CD4-positive, alpha-beta memory T cell (primary cell): ENCODE results near the gene AOC1. TPM values are rescaled to one million over a fixed set of nuclear protein-coding genes. Genes with fewer than 3 reads are reported as not detected.

Experiments used
- CTCF ChIA-PET: fragments of 350-600 bp; sonication (Branson Sonifier 250); formaldehyde crosslinking; loops from one replicate; lab custom pipeline; 2021; ENCODE audit warnings: inconsistent platforms; ENCODE audit not compliant: partially characterized antibody; lab: Charles Lee
- POLR2A ChIA-PET: fragments of 350-600 bp; sonication (Branson Sonifier 250); formaldehyde crosslinking; loops from one replicate; lab custom pipeline; 2021; ENCODE audit not compliant: partially characterized antibody; lab: Charles Lee
- DNase-seq, 5 donors: peaks; one replicate each; pipeline versions ENCODE4 v3.0.0 to v3.0.0-alpha.2; 2020 to 2022; ENCODE audit warnings: mixed read lengths in 1 of 5
- H3K27ac ChIP-seq: one replicate; pipeline ENCODE4 v1.7.0; 2013; ENCODE audit warnings: low read depth, low read length
- H3K27me3 ChIP-seq: 2 replicates; pipeline ENCODE4 v1.7.0; 2013; ENCODE audit warnings: mild to moderate bottlenecking, low read length, moderate library complexity; ENCODE audit not compliant: insufficient read depth
- H3K36me3 ChIP-seq: 2 replicates; pipeline ENCODE4 v1.7.0; 2013; ENCODE audit warnings: mild to moderate bottlenecking, low read length, moderate library complexity; ENCODE audit not compliant: insufficient read depth
- H3K4me1 ChIP-seq: 2 replicates; pipeline ENCODE4 v1.7.0; 2013; ENCODE audit warnings: mild to moderate bottlenecking, low read length, moderate library complexity; ENCODE audit not compliant: insufficient read depth
- H3K4me3 ChIP-seq, 2 donors: one replicate each; pipeline ENCODE4 v1.7.0; 2013; ENCODE audit warnings: low read length in 2 of 2, mild to moderate bottlenecking in 1 of 2
- H3K9me3 ChIP-seq, 2 donors: one replicate each; pipeline ENCODE4 v1.7.0; 2013; ENCODE audit warnings: low read length in 2 of 2, control low read depth in 1 of 2; ENCODE audit not compliant: control insufficient read depth in 1 of 2
- H3K27ac Mint-ChIP-seq, 7 donors: one replicate each; pipeline ENCODE4 v1.8.0; 2020 to 2021; ENCODE audit warnings: mixed read lengths in 7 of 7, mild to moderate bottlenecking in 6 of 7, inconsistent platforms in 3 of 7, moderate library complexity in 3 of 7
- H3K27me3 Mint-ChIP-seq, 2 donors: one replicate each; pipeline ENCODE4 v1.8.0; 2020 to 2021; ENCODE audit warnings: mixed read lengths in 2 of 2
- H3K36me3 Mint-ChIP-seq, 2 donors: one replicate each; pipeline ENCODE4 v1.8.0; 2020 to 2021; ENCODE audit warnings: mixed read lengths in 2 of 2, inconsistent platforms in 1 of 2, mild to moderate bottlenecking in 1 of 2
- H3K4me1 Mint-ChIP-seq, 4 donors: one replicate each; pipeline ENCODE4 v1.8.0; 2020 to 2021; ENCODE audit warnings: mixed read lengths in 4 of 4, mild to moderate bottlenecking in 1 of 4
- H3K4me3 Mint-ChIP-seq, 8 donors: one replicate each; pipeline ENCODE4 v1.8.0; 2020 to 2021; ENCODE audit warnings: mixed read lengths in 8 of 8, mild to moderate bottlenecking in 7 of 8, moderate library complexity in 6 of 8, inconsistent platforms in 3 of 8
- H3K9me3 Mint-ChIP-seq, 8 donors: one replicate each; pipeline ENCODE4 v1.8.0; 2020 to 2021; ENCODE audit warnings: mixed read lengths in 8 of 8, mild to moderate bottlenecking in 5 of 8, inconsistent platforms in 3 of 8, moderate library complexity in 1 of 8
- intact Hi-C: fragments of 100-400 bp; cut with micrococcal nuclease; formaldehyde crosslinking; loops from one replicate; pipeline ENCODE4 v1.15.1; 2023
- polyA plus RNA-seq, 2 donors: library from polyadenylated mRNA; unstranded; fragments of 300-500 nt; fragmentation: Illumina TruSeq; gene quantifications; one replicate each; pipeline ENCODE4 v1.2.3, GENCODE V29; 2021
- total RNA-seq, 2 experiments: library from RNA; stranded (reverse); gene quantifications; one replicate each; pipeline ENCODE4 v1.2.3, GENCODE V29; 2021

AOC1 gene
- total and polyA plus RNA-seq, 4 experiments from 2014 or later, result not detected

- ChIA-PET POLR2A (no interaction called here), CTCF (no interaction called here)
- H3K9me3 ChIP-seq, result no peaks in the 10 kb centered on the region
- Mint-ChIP-seq H3K4me1 (no peaks in the 10 kb centered on the region), H3K4me3 (no peak overlapping the region), H3K27ac (no peak overlapping the region), H3K36me3 (no peaks in the 10 kb centered on the region), H3K9me3 (peaks cover 0 to 2% (median 0%) of the 10 kb centered on the region in 8 donors), H3K27me3 (peaks cover 1 to 13% of the 10 kb centered on the region in 2 donors)
- no peaks in the 10 kb centered on the region for H3K27me3 ChIP-seq
- H3K4me3 ChIP-seq, result no peak overlapping the region
- intact Hi-C loops, result no loop called here
- no peaks in the 10 kb centered on the region for H3K36me3 ChIP-seq
- H3K27ac ChIP-seq, result no peak overlapping the region
- H3K4me1 ChIP-seq, result no peaks in the 10 kb centered on the region
- no peak for DNase-seq
Measured at GRCh38 chr7:150835702-150836280, 16.5 kb upstream of the AOC1 start.

- intact Hi-C loops, result no loop called here
- no peak for DNase-seq
- Histone ChIP-seq H3K9me3 (no peaks in the 10 kb centered on the region), H3K36me3 (no peaks in the 10 kb centered on the region), H3K27ac (no peak overlapping the region), H3K4me3 (no peak overlapping the region), H3K27me3 (no peaks in the 10 kb centered on the region), H3K4me1 (no peaks in the 10 kb centered on the region)
- Mint-ChIP-seq H3K27ac (no peak overlapping the region), H3K4me3 (no peak overlapping the region), H3K36me3 (no peaks in the 10 kb centered on the region), H3K27me3 (peaks cover 0 to 2% of the 10 kb centered on the region in 2 donors), H3K9me3 (peaks cover 0 to 2% (median 0%) of the 10 kb centered on the region in 8 donors), H3K4me1 (no peaks in the 10 kb centered on the region)
- CTCF ChIA-PET, result interaction anchor here (1.4 kb wide), 1 partner anchor 418 kb away, joined by 3 read pairs; no protein-coding TSS in a partner anchor
- POLR2A ChIA-PET, result no interaction called here
Measured at GRCh38 chr7:150838965-150839650, 13.2 kb upstream of the AOC1 start.

GRCh38 chr7:150842018-150842417 lies 10.3 kb upstream of the AOC1 start:
- DNase-seq, result no peak
- no peaks in the 10 kb centered on the region for H3K4me1 Mint-ChIP-seq
- no peaks in the 10 kb centered on the region for H3K27me3 ChIP-seq
- no peaks in the 10 kb centered on the region for H3K9me3 ChIP-seq
- H3K36me3 Mint-ChIP-seq, result no peaks in the 10 kb centered on the region
- intact Hi-C loops, result no loop called here
- no peaks in the 10 kb centered on the region for H3K27me3 Mint-ChIP-seq
- H3K4me3 ChIP-seq, result no peak overlapping the region
- H3K27ac Mint-ChIP-seq, result no peak overlapping the region
- no peaks in the 10 kb centered on the region for H3K36me3 ChIP-seq
- POLR2A ChIA-PET, result no interaction called here
- peaks cover 0 to 2% (median 0%) of the 10 kb centered on the region in 8 donors for H3K9me3 Mint-ChIP-seq
- H3K27ac ChIP-seq, result no peak overlapping the region
- H3K4me1 ChIP-seq, result no peaks in the 10 kb centered on the region
- CTCF ChIA-PET, result no interaction called here
- H3K4me3 Mint-ChIP-seq, result no peak overlapping the region

GRCh38 chr7:150842716-150843115 lies 9.6 kb upstream of the AOC1 start:
- H3K27ac ChIP-seq, result no peak overlapping the region
- H3K4me3 ChIP-seq, result no peak overlapping the region
- POLR2A ChIA-PET, result no interaction called here
- H3K9me3 ChIP-seq, result no peaks in the 10 kb centered on the region
- no peaks in the 10 kb centered on the region for H3K27me3 Mint-ChIP-seq
- no peak overlapping the region for H3K4me3 Mint-ChIP-seq
- H3K9me3 Mint-ChIP-seq, result peaks cover 0 to 2% (median 0%) of the 10 kb centered on the region in 8 donors
- no peaks in the 10 kb centered on the region for H3K36me3 ChIP-seq
- no peaks in the 10 kb centered on the region for H3K27me3 ChIP-seq
- no peak overlapping the region for H3K27ac Mint-ChIP-seq
- CTCF ChIA-PET, result no interaction called here
- DNase-seq, result no peak
- H3K4me1 Mint-ChIP-seq, result no peaks in the 10 kb centered on the region
- no peaks in the 10 kb centered on the region for H3K36me3 Mint-ChIP-seq
- intact Hi-C loops, result no loop called here
- no peaks in the 10 kb centered on the region for H3K4me1 ChIP-seq

GRCh38 chr7:150845421-150845861 lies 6.9 kb upstream of the AOC1 start:
- no peak overlapping the region for H3K27ac ChIP-seq
- no peaks in the 10 kb centered on the region for H3K36me3 ChIP-seq
- Mint-ChIP-seq H3K4me1 (no peaks in the 10 kb centered on the region), H3K27ac (no peak overlapping the region), H3K36me3 (no peaks in the 10 kb centered on the region), H3K27me3 (peaks cover 2 to 7% of the 10 kb centered on the region in 2 donors), H3K4me3 (no peak overlapping the region), H3K9me3 (peaks cover 0 to 2% (median 0%) of the 10 kb centered on the region in 8 donors)
- ChIA-PET CTCF (no interaction called here), POLR2A (no interaction called here)
- no peaks in the 10 kb centered on the region for H3K4me1 ChIP-seq
- H3K4me3 ChIP-seq, result no peak overlapping the region
- H3K27me3 ChIP-seq, result no peaks in the 10 kb centered on the region
- no peaks in the 10 kb centered on the region for H3K9me3 ChIP-seq
- DNase-seq, result no peak
- intact Hi-C loops, result no loop called here

GRCh38 chr7:150846291-150847115 lies 5.8 kb upstream of the AOC1 start:
- intact Hi-C loops, result no loop called here
- no peak overlapping the region for H3K27ac Mint-ChIP-seq
- H3K36me3 Mint-ChIP-seq, result no peaks in the 10 kb centered on the region
- Histone ChIP-seq H3K36me3 (no peaks in the 10 kb centered on the region), H3K4me3 (no peak overlapping the region), H3K27me3 (no peaks in the 10 kb centered on the region), H3K9me3 (no peaks in the 10 kb centered on the region), H3K4me1 (no peaks in the 10 kb centered on the region), H3K27ac (no peak overlapping the region)
- no peak for DNase-seq
- H3K4me3 Mint-ChIP-seq, result peak overlapping the region in 1 of 8 donors; percentile 10
- ChIA-PET CTCF (no interaction called here), POLR2A (no interaction called here)
- H3K27me3 Mint-ChIP-seq, result peaks cover 8 to 13% of the 10 kb centered on the region in 2 donors
- H3K9me3 Mint-ChIP-seq, result peaks cover 0 to 2% (median 0%) of the 10 kb centered on the region in 8 donors
- no peaks in the 10 kb centered on the region for H3K4me1 Mint-ChIP-seq

GRCh38 chr7:150847536-150847935 lies 4.8 kb upstream of the AOC1 start:
- Mint-ChIP-seq H3K27me3 (peaks cover 16 to 18% of the 10 kb centered on the region in 2 donors), H3K9me3 (no peaks in the 10 kb centered on the region), H3K4me3 (no peak overlapping the region), H3K36me3 (no peaks in the 10 kb centered on the region), H3K27ac (peak overlapping the region in 1 of 7 donors; percentile 58), H3K4me1 (peaks cover 0 to 4% (median 0%) of the 10 kb centered on the region in 4 donors)
- Histone ChIP-seq H3K27me3 (peaks cover 7% of the 10 kb centered on the region), H3K9me3 (no peaks in the 10 kb centered on the region), H3K4me1 (no peaks in the 10 kb centered on the region), H3K27ac (no peak overlapping the region), H3K4me3 (no peak overlapping the region), H3K36me3 (no peaks in the 10 kb centered on the region)
- intact Hi-C loops, result no loop called here
- ChIA-PET CTCF (no interaction called here), POLR2A (no interaction called here)
- DNase-seq, result no peak
